IPS-20b (cell line): Measurements from ENCODE around the gene MSI2.

Experiments used
- H3K27ac ChIP-seq: one replicate; pipeline ENCODE4 v1.5.1; 2013; ENCODE audit warnings: low read length
- H3K27me3 ChIP-seq: 2 replicates; pipeline ENCODE4 v1.6.1; 2013; ENCODE audit warnings: mild to moderate bottlenecking, low read length, inconsistent platforms; ENCODE audit not compliant: insufficient read depth
- H3K36me3 ChIP-seq: 2 replicates; pipeline ENCODE4 v1.6.1; 2013; ENCODE audit warnings: low read depth, mild to moderate bottlenecking, inconsistent platforms, low read length, moderate library complexity; ENCODE audit not compliant: insufficient read depth
- H3K4me1 ChIP-seq: 2 replicates; pipeline ENCODE4 v1.6.1; 2013; ENCODE audit warnings: mild to moderate bottlenecking, control low read depth, inconsistent platforms, low read length, moderate library complexity; ENCODE audit not compliant: insufficient read depth
- H3K4me3 ChIP-seq: 2 replicates; pipeline ENCODE4 v1.5.1; 2013; ENCODE audit warnings: mild to moderate bottlenecking, low read length, inconsistent platforms
- H3K9ac ChIP-seq: 2 replicates; pipeline ENCODE4 v1.6.1; 2013; ENCODE audit warnings: low read depth, mild to moderate bottlenecking, inconsistent platforms, low read length, moderate library complexity
- H3K9me3 ChIP-seq: 2 replicates; pipeline ENCODE4 v1.6.1; 2013; ENCODE audit warnings: mild to moderate bottlenecking, low read depth, low read length, inconsistent platforms; ENCODE audit not compliant: insufficient read depth

Gene MSI2

DNA sequence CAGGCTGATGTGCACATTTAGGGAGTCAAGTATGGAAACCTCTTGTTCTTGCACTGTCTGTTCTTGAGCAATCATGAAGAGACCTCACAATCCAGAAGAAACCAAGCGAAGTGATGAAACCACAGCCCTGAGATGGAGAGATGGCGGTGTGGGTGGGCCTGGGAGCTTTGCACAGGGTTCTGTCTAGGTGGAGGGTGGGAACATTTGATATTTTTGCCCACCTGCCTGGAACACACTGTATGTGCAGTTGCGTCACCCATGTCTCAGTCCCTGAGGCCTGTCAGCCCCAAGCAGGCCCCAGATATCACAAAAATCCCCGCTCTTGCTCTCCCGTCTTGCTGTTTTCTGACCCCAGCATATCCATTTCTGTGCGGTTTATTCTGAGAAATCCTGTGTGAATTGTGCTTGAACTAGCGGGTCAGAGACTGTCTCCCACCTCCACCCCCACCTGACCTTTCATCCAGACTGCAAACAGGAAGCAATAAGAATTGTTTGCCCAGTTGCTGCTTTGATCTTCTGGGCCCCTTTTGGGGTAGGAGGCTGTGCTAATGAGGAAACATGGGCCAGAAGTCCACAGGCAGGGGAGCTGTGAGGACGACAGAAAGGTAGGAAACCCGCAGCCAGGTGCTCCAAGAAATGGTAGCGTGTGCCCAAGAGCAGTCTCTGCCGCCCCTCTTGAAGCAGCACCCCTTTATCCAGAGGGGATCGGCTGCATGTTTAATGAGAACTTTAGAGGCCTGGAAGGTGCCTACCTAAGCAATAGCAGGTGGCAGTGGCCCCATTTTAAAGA lies 304.9 kb downstream of the MSI2 start:
- Histone ChIP-seq H3K27me3 (no peaks in the 10 kb centered on the region), H3K36me3 (no peaks in the 10 kb centered on the region), H3K27ac (no peak overlapping the region), H3K4me3 (no peak overlapping the region), H3K9me3 (no peaks in the 10 kb centered on the region), H3K9ac (no peak overlapping the region), H3K4me1 (peaks cover 5% of the 10 kb centered on the region; the same call in 1 of the 2 replicates)

DNA sequence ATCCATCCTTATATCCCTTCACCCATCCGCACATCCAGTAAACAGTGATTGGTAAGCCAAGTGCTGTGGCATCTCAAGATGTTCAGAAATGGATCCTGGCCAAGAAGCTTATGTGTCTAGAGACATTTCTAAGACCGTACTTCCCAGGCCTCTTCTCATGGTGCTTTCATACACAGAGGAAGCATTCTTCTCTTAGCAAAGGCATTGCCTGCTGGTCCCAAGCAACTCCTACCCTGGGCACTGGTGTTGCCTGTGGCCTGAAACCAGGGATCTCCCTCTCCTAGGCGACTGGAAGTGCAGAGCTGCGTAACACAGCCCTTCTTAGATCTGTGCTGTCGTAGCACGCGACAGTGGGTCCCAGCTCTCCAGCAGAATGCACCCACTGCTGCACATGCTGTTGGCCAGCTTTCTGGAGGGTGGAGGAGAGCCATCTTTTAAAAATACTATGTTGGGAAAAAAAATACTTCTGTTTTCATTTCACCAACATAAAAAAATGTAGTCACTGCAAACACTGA lies 305.9 kb downstream of the MSI2 start:
- Histone ChIP-seq H3K27me3 (no peaks in the 10 kb centered on the region), H3K4me3 (no peak overlapping the region), H3K4me1 (peaks cover 5% of the 10 kb centered on the region; the same call in 1 of the 2 replicates), H3K9ac (no peak overlapping the region), H3K9me3 (no peaks in the 10 kb centered on the region), H3K27ac (no peak overlapping the region), H3K36me3 (no peaks in the 10 kb centered on the region)

DNA sequence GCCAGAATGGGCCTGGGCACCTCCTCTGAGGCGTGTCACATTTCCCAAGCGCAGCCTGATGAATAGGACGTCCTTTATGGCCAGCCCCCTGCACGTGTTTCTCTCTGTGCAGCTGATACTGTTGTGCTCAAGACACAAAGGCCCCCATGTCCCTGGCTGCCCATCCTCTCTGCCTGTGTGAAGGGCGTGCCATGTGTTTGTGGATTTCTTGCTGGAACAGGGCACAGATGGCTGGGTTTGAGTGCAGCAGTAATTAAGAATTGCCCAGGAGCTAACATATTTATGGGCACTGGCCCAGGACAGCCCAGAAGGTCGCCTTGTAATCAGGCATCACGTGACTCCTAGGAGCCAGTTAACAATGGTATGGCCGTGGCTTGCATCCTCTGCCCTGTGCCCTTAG lies 307.6 kb downstream of the MSI2 start:
- H3K4me1 ChIP-seq: no peaks in the 10 kb centered on the region
- no peak overlapping the region for H3K9ac ChIP-seq
- no peak overlapping the region for H3K27ac ChIP-seq
- no peak overlapping the region for H3K4me3 ChIP-seq
- H3K36me3 ChIP-seq: no peaks in the 10 kb centered on the region
- H3K27me3 ChIP-seq: no peaks in the 10 kb centered on the region
- no peaks in the 10 kb centered on the region for H3K9me3 ChIP-seq

DNA sequence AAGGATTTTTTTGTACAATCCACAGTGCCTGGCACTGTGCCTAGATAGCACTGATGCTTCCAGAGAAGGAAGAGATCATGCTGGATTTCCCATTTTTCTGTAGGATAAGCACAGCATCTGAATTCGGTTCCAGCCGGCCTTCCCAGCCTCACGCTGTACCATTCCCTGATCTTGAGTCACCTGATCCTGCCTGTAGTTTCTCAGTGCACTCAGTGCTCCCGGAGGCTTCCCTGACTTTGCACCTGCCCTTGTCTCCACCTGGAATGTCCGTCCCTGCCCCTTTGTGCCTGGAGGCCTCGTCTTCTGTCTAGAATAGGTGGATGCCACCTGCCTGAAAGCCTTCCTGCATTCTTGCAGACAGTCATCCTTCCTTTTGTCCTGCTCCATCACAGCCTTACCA lies 308.9 kb downstream of the MSI2 start:
- H3K27ac ChIP-seq: no peak overlapping the region
- no peaks in the 10 kb centered on the region for H3K36me3 ChIP-seq
- no peaks in the 10 kb centered on the region for H3K9me3 ChIP-seq

DNA sequence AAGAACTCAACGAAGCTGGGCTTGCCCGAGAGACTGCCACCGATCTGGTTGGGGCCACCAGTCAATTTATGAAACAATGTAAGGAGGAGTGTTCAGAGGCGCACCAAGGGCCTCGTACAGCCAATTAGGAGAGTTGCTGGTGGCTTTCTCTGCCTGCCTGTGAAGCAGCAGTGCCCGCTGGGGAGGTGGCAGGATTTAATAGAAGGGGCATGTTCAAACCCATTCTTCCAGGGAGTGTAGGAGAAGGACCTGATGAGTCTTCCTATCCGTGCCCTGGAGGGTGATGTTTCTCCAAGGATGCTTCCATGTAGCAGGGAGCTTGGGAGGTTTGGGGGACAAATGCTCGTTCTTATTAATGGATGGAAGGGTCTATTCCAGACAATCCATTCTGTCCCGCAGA lies 310.4 kb downstream of the MSI2 start:
- no peaks in the 10 kb centered on the region for H3K9me3 ChIP-seq
- no peaks in the 10 kb centered on the region for H3K4me1 ChIP-seq
- H3K4me3 ChIP-seq: no peak overlapping the region
- H3K9ac ChIP-seq: no peak overlapping the region
- H3K27me3 ChIP-seq: no peaks in the 10 kb centered on the region
- H3K36me3 ChIP-seq: no peaks in the 10 kb centered on the region
- no peak overlapping the region for H3K27ac ChIP-seq

More for the DNA sequence above, 308.9 kb downstream of the MSI2 start:
- Histone ChIP-seq H3K27me3 (no peaks in the 10 kb centered on the region), H3K4me1 (no peaks in the 10 kb centered on the region), H3K9ac (no peak overlapping the region), H3K4me3 (no peak overlapping the region)

DNA sequence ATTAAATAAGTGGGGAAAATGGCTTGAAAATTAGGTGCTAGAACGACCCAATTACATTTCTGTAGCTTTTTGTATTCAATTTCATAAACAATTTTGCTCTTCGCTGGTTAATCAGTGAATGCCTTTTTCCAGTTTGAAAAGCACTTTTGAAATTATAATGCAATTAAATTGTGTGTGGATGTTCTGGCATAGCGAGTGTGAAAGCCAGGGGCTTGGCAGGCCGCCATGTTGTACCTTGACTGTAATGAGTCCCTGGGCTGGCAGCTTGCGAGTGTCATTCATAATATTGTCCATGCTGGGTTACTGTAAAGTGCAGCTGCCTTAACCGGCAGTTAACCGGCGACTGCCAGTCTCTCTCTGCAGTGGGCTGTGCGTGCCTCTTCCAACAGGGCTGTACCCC lies 310.9 kb downstream of the MSI2 start:
- Histone ChIP-seq H3K4me3 (no peak overlapping the region), H3K36me3 (no peaks in the 10 kb centered on the region), H3K9ac (no peak overlapping the region)

DNA sequence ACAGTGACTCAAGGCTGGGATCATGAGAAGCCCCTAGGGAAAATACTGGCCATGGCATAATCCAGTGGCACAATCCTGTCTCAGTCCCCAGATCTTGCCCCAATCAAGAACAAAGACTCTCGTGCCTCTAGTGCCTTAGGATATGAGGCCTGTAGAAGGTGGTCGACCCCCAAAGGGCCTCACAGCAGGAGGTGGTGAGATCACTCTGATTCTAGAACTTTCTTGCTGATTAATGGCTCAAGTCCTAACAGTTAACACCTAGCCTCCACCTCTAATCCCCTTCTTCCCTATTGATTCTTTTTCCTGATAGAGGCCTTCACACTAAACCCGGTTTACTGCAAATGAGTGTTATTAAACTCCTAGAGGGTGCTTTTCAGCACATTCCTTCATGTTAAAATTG lies 312.0 kb downstream of the MSI2 start:
- no peaks in the 10 kb centered on the region for H3K9me3 ChIP-seq
- no peak overlapping the region for H3K27ac ChIP-seq
- no peak overlapping the region for H3K9ac ChIP-seq
- H3K4me1 ChIP-seq: no peaks in the 10 kb centered on the region
- H3K27me3 ChIP-seq: no peaks in the 10 kb centered on the region
- no peaks in the 10 kb centered on the region for H3K36me3 ChIP-seq
- no peak overlapping the region for H3K4me3 ChIP-seq

More for the DNA sequence above, 310.9 kb downstream of the MSI2 start:
- H3K9me3 ChIP-seq: no peaks in the 10 kb centered on the region
- no peak overlapping the region for H3K27ac ChIP-seq
- no peaks in the 10 kb centered on the region for H3K4me1 ChIP-seq
- no peaks in the 10 kb centered on the region for H3K27me3 ChIP-seq

DNA sequence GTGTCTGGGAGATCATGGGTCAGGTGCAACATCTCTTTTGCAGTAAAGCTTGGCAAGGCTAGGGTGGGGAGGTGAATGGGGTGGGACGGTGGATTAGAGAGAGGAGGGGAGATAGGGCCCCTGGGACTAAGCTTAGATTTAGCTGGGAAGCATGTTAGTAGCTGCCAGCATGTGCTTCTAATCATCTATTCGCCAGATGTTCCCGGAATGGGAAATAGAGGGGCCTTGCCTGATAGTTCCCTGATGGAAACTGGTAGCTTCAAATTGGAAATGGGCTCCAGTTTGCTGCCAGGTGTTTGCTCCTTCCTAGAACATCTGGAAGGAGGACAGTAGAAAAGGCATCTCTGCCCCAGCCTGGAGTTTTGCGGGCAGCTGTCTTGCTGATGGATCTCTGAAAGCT lies 312.7 kb downstream of the MSI2 start:
- no peak overlapping the region for H3K27ac ChIP-seq
- H3K4me3 ChIP-seq: no peak overlapping the region
- H3K36me3 ChIP-seq: no peaks in the 10 kb centered on the region
- no peak overlapping the region for H3K9ac ChIP-seq
- no peaks in the 10 kb centered on the region for H3K4me1 ChIP-seq
- no peaks in the 10 kb centered on the region for H3K27me3 ChIP-seq
- H3K9me3 ChIP-seq: no peaks in the 10 kb centered on the region

DNA sequence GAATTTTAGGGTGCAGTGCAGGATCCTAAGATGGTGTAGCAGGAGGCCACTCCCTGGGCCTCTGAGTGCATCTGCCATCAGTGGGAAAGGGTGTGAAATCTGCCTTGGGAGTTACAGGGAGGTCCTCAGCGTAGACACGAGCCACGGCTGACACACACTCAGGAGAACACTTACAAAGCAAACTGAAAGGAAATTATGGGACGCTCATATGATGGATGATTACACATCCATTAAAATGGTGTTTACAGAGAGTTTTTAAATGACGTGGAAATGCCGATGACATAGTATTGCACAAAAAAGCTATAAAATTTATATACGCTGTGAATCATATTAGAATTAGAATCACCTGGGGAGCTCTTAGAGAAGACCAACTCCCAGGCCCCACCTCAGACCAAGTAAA lies 313.5 kb downstream of the MSI2 start:
- Histone ChIP-seq H3K4me3 (no peak overlapping the region), H3K27me3 (no peaks in the 10 kb centered on the region), H3K9ac (no peak overlapping the region), H3K9me3 (no peaks in the 10 kb centered on the region), H3K27ac (no peak overlapping the region), H3K4me1 (no peaks in the 10 kb centered on the region), H3K36me3 (no peaks in the 10 kb centered on the region)

DNA sequence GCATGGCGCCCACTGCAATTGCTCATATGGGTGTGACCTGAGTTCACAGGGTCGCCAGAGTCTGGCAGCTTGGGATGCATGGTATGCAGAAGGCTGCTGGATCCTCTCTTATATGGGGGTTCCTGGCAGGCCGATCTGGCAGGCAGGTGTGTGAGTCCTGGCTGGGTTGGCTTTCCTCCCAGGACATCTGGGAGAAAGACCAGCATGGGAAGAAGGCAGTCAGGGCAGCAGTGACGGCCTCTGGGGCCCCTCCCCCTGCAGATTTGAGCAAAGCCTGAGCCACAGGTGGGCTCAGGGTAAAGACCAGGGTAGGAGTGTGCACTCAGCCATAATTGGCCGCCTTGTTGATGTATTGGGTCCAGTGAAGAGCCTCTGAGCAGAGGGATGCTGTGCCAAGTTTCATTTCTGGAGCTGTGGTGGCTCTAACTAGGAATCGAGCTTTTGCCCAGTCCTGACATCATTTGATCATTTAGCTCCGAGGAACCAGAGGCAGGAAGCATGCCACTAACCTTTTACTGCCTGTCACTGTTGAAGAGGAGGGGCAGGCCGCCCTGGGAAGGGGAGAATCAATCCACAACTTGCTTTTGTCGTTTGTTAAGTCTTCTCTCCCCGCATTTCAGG lies 314.5 kb downstream of the MSI2 start:
- Histone ChIP-seq H3K9me3 (no peaks in the 10 kb centered on the region), H3K9ac (no peak overlapping the region), H3K4me3 (no peak overlapping the region), H3K4me1 (no peaks in the 10 kb centered on the region), H3K27ac (no peak overlapping the region), H3K36me3 (no peaks in the 10 kb centered on the region), H3K27me3 (no peaks in the 10 kb centered on the region)

DNA sequence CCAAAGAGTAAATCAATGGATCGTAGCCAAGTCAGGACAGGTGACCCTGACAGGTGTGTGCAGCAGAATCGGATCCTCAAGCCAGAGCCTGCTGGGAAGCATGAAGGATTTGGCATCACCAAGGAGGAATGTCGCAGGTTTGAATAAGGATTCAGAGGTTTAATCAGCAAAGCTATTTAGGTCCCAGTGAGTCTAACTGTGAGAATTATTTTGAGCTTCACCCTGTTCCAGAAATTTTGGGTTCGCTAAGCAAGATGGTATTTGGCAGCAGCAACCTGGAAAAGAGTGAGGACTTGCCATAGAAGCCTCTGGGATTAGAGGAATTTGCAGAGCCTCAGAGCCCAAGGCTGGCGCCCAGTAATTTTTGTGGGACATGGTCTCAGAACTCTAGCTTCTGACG lies 315.7 kb downstream of the MSI2 start:
- no peak overlapping the region for H3K4me3 ChIP-seq
- no peaks in the 10 kb centered on the region for H3K4me1 ChIP-seq
- no peak overlapping the region for H3K27ac ChIP-seq
- no peaks in the 10 kb centered on the region for H3K27me3 ChIP-seq
- no peak overlapping the region for H3K9ac ChIP-seq
- no peaks in the 10 kb centered on the region for H3K9me3 ChIP-seq
- no peaks in the 10 kb centered on the region for H3K36me3 ChIP-seq

DNA sequence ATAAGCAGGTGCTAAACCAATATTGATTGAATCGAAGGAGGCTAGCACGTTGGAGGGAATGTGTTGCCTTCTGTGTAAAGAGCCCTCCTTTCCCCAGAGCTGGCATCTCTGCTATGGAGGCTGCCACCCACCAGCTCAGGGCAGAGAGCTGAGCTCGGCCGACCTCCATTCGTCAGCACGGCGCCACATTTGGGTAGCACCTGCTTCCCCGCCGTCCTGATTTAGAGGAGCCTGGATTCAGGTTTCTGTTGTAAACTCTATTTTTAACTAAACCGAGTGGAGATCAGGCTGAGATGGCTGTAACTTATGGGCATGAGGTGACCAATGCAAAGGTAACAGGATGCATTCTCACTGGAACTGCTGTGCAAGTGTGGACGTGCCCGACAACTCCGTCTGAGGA lies 316.3 kb downstream of the MSI2 start:
- H3K9ac ChIP-seq: no peak overlapping the region
- H3K27ac ChIP-seq: no peak overlapping the region
- no peak overlapping the region for H3K4me3 ChIP-seq
- H3K36me3 ChIP-seq: no peaks in the 10 kb centered on the region
- no peaks in the 10 kb centered on the region for H3K27me3 ChIP-seq
- peaks cover 5% of the 10 kb centered on the region; the same call in 1 of the 2 replicates for H3K4me1 ChIP-seq
- no peaks in the 10 kb centered on the region for H3K9me3 ChIP-seq
